Activated CD4-positive, alpha-beta T cell treated with anti-CD3 and anti-CD28 coated beads, Interleukin-2, amount 50 U/mL, for 1 hour (primary cell): ENCODE data around the gene SLC4A3.

Source experiments
- DNase-seq: peaks from one replicate; pipeline ENCODE4 v3.0.0-alpha.2; 2020

SLC4A3 gene, protein sequence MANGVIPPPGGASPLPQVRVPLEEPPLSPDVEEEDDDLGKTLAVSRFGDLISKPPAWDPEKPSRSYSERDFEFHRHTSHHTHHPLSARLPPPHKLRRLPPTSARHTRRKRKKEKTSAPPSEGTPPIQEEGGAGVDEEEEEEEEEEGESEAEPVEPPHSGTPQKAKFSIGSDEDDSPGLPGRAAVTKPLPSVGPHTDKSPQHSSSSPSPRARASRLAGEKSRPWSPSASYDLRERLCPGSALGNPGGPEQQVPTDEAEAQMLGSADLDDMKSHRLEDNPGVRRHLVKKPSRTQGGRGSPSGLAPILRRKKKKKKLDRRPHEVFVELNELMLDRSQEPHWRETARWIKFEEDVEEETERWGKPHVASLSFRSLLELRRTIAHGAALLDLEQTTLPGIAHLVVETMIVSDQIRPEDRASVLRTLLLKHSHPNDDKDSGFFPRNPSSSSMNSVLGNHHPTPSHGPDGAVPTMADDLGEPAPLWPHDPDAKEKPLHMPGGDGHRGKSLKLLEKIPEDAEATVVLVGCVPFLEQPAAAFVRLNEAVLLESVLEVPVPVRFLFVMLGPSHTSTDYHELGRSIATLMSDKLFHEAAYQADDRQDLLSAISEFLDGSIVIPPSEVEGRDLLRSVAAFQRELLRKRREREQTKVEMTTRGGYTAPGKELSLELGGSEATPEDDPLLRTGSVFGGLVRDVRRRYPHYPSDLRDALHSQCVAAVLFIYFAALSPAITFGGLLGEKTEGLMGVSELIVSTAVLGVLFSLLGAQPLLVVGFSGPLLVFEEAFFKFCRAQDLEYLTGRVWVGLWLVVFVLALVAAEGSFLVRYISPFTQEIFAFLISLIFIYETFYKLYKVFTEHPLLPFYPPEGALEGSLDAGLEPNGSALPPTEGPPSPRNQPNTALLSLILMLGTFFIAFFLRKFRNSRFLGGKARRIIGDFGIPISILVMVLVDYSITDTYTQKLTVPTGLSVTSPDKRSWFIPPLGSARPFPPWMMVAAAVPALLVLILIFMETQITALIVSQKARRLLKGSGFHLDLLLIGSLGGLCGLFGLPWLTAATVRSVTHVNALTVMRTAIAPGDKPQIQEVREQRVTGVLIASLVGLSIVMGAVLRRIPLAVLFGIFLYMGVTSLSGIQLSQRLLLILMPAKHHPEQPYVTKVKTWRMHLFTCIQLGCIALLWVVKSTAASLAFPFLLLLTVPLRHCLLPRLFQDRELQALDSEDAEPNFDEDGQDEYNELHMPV

DNA sequence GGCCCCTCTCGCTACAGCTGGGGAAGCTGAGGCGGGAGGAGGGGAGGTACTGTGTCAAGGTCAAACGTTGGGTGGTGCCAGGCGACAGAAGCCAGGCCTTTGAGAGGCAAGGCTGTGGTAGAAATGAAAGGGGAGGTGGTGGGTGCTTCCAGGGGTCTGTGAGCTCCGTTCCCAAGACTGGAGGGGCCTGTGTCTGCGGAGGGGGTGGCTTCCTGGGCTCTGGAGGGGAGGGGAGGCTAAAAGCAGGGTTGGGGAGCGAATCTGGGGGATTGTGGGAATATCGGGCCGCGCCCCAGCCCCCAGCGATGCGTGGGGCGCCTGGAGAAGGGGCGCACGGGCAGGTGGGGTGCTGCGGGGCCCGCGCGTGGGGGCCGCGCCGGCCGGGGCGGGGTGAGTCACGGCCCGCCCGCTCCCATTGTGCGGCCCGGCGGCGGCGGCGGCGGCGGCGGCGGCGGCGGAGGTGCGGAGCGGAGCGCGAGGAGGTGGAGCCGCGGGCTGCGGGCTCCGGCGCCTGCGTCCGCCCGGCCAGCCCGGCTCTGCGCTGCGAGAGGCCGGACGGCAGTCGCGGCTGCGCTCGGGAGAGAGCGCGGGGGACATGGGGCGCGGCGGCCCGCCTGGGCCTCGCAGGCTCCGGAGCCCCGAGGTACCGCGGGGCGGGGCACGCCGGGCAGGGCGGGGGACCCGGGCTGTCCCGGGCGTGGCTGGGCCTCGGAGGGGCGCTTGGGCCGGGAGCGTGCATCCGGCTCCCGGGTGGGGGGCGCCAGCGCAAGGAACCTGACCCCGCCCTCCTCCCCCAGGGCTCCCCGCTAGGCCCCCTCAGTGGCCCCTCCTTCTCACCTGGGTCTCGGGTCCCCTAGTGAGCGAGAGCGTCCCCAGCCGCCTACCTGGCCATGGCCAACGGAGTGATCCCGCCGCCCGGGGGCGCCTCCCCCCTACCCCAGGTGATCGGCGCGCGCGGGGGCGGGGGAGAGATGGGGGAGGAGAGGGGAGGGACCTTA is at the start of gene SLC4A3:
TSS of gene SLC4A3 (plus strand) at position 528 of the 998 bp plus-strand sequence. CDS start at position 891, 363 bp downstream.
- DNase-seq, result no peak

DNA sequence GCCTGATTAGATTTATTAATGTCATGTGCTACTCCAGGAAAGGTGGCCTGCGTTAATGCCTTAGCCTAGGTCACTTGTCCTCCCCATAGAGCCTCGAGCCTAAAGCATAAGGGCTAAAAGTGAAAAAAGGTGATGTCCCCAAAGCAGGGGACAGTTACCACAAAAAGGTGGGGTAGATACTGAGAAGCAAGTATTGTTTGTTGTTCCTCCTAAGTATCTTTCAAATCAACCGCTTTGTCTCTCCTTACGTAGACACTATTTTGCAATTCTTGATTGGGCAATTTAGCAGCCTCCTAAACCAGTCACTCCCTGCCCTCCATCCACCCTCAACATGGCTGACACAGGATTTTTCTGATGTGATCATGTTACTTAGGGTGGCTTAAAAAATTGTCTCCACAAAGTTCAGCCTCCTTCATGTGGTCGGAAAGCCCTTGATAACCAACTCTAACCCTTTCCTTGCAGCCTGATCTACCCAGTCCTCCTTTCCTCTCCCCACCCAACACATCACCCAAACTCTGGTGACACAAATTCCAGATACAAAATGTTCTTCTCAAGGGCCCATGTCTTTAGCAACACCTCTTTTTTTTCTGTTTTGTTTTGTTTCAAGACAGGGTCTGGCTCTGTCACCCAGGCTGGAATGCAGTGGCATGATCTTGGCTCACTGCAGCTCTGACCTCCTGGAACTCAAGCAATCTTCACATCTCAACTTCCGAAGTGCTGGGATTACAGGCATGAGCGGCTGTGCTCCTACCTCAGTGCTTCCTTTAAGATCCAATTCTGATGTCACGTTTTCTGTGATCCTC is 48.4 kb upstream of the SLC4A3 start:
- no peak for DNase-seq

DNA sequence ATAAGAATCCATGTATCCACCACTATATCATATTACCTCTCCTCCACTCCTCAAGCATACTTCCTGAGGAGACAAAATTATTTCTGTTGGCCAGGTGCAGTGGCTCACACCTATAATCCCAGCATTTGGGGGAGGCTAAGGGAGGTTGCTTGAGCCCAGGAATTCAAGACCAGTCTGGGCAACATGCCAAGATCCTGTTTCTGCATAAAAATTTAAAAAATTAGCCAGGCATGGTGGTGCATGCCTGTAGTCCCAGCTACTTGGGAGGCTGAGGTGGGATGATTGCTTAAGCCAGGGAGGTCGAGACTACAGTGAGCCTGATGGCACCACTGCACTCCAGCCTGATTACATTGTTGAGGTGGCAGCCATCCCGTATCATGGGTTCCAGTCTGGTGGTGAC is 46.1 kb upstream of the SLC4A3 start:
- no peak for DNase-seq

DNA sequence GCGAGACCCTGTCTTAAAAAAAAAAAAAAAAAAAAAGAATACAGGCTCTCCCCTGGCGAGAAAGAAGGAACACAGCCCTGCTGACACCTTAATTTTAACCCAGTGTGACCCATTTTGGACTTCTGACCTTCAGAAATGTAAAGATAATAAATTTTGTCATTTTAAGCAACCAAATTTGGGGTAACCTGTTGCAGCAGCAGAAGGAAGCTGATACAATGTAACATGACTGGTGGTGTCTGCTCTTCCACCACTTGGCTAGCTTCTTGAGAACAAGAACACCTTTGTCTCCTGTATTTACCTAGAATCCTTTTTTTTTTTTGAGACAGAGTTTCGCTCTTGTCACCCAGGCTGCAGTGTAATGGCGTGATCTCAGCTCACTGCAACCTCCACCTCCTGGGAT is 36.3 kb upstream of the SLC4A3 start:
- DNase-seq, result no peak

DNA sequence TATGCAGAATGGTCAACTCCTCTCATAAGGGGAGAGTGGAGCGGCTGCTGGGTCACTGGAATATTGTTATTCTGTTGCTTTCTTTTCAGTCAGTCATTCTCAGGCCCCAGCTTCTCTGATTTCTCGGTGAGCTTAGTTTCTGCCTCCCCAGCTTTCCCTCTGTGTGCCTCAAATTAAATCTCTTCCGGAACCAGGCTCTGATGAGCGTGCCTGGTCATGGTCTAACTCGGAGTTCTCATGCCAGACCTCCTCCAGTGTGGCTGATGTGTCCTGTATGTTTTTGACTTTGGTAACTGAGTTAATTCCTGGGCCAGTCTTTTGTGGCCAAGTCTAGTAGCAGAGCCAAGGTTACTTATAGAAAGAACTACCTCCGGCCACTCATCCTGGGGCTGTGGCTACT is 34.7 kb upstream of the SLC4A3 start:
- DNase-seq, result no peak

DNA sequence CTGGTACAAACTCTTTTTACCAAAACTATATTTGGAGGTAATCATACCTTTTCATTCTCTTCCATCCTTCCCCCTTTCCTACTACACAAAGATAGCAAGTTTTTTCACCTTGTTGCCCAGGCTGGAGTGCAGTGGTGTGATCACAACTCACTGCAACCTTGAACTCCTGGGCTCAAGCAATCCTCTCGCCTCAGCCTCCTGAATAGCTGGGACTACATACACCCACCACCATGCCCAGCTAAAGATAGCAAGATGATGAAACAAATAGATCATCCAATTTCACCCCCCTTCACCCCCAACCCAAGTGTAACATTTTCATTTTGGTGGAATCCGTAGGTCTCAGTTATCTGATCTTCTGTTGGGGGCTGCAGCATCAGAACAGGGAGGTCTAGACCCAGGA is 34.3 kb upstream of the SLC4A3 start:
- no peak for DNase-seq

DNA sequence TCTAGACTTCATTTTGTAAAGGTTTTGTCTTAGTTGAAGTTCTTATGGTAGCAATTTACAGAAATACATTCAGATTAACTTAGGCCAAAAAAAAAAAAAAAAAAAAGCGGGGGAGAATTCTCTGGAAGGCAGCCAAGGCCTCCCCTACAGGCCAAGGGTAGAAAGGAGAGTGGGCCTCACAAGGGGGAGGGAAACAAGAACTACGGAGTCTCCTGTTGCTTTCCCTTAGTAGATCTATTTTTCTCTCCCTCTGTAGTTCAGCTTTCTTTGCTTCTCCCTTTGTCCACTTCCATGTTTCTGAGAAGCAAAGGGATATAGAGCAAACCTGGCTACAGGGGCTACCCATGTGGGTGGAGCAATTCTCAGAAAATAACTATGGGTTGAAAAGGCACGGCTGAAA is 32.2 kb upstream of the SLC4A3 start:
- DNase-seq, result no peak

DNA sequence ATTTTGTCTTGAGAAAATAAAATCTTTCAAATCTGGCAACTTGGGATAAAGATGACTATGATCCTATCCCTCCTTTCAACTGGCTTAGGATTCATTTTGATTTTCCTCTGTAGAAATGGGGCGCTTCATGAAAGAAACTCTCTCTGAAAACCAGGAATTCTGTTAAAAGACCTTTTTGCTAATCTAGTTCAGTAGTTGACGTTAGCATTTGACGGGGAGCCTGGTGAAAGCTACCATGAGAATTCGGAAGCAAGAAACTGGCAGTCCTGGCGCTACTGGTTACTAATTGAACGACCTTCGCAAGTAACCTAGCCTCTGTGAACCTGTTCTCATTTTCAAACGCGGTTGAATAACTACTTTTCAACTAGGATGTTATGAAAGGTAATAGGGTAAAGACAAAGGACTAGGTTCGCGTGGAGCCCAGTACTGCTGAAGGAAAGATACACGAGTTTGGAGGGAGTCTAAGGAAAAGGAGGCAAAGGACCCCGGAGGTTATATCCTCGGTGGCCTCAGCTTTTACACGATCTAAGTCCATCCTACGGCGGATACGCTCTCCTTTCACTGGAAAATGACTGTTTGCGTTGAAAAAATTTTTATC is 30.4 kb upstream of the SLC4A3 start:
- no peak for DNase-seq

DNA sequence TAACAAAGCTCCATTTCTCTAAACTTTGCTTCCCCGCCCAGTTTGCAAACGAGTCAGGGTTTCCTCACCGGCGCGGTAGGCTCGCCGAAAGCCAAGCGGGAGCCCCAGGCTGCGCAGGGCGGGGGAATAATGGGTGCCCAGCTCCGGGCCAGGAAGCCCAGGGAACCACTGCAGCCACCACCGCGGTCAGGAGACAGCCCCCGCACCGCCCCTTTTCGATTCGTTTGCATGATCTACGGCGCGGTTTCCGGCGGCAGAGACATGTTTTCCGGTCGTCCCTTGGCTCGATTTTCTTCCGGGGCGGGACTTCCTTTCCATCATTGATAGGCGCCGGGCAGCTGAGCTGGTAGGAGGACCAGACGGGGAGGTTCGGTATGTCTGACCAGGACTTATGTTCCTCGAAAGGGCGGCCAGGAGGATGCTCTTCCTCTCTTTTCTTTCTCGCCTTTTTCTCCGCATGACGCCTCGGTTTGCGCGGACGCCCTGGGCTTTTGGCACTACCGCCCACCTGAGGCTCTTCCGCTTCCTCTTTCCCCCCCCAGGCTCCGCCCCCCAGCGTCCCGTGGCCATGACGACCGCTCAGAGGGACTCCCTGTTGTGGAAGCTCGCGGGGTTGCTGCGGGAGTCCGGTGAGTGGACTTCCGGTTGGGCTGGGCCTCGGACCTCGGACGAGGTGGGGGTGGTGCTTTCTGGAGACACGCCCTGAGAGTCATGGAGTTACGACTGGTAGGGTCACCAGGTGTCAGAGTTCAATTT is 29.7 kb upstream of the SLC4A3 start, which contains the start of gene STK11IP:
TSS of gene STK11IP (plus strand) at position 306 of the 756 bp plus-strand sequence. CDS start at position 569, 263 bp downstream.
- DNase-seq, result peak; percentile 85

DNA sequence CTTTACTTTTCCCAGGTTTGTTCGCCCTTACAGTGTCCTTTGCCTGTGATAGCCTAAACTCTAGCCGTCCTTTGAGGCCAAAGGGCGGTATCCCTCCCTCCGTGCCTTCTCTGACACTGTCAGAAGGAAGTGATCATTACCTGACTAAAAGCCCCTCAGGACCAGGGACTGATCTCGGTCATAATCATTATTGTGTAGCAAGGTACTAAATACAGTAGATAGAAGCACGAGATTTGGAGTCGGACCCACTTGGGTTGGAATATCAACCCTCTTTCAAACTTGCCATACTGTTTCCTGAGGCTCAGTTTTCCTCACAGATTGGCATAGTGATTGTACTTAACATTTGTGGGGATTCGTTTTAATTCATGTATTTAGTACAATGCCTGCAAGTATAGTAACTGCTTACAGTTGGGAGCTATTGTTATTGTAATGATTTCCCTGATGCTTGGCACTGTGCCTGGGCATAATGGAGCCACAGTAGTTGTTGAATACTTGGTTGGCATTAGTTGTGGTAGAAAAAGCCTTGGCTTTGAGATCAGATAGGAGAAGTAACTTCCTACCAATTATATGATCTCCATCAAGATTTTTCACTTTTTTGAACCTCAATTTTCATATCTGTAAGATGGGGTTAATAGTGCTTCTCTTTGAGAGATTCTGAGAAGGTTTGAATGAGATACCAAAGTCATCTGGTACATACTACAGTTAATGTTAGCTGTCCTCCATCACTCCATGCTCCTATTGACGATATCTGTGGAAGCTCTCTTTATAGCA is 28.9 kb upstream of the SLC4A3 start:
- DNase-seq, result no peak

DNA sequence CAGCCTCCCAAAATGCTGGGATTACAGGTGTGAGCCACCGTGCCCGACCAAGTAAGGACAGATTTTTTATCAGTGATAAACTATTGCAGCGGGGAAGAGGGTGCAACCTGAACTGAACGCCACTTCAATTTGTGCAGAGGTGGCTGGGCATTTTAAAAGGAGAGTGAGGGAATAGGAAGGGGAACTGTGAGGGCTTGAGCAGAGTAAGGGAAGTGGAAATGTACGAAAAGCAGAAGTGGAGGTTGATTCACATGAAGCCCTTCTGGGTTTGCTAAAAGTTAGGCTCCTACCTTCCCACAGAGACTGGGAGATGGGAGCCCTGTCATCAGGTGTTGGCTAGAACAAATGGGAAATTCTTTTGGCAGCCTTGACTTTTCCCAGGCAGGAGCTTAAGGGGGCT is 23.7 kb upstream of the SLC4A3 start:
- no peak for DNase-seq

DNA sequence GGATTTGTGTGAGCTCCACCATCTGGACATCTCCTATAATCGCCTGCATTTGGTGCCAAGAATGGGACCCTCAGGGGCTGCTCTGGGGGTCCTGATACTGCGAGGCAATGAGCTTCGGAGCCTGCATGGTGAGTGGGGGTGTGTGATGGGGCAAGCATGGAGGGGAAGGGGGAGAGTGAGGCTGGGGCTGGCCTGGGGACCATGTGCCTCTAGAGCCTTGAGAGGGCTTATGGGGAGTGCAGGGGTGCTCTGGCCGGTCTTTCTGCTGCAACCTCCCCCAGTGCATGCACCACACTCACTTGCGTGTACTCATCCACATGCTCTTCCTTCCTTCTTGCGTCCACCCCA is 21.8 kb upstream of the SLC4A3 start:
- DNase-seq, result no peak

DNA sequence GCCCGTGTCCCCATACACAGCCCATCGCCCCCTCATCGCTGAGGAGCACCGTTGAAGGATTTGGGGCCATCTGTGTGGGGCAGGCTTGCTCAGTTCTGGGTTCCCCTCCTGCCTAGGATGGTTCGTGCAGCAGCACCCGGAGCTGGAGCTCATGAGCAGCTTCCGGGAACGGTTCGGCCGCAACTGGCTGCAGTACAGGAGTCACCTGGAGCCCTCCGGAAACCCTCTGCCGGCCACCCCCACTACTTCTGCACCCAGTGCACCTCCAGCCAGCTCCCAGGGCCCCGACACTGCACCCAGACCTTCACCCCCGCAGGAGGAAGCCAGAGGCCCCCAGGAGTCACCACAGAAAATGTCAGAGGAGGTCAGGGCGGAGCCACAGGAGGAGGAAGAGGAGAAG is 19.5 kb upstream of the SLC4A3 start:
- no peak for DNase-seq

DNA sequence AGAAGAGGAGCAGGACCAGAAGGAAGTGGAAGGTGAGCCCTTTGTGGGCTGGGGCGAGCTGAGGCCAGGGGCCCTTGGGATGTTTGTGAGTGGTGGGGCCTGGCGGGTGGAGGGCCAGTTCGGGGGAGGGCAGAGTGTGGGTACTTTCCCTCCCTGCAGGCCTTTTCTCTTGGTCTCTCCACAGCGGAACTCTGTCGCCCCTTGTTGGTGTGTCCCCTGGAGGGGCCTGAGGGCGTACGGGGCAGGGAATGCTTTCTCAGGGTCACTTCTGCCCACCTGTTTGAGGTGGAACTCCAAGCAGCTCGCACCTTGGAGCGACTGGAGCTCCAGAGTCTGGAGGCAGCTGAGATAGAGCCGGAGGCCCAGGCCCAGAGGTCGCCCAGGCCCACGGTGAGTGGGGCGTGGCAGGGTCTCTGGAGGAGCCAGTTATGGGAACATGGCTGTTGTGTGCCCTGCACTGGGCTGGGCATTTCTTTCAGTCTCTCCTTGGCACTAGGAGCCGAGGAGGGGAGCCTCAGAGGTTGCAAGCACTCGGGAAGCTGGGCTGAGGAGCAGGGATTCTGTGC is 18.9 kb upstream of the SLC4A3 start:
- DNase-seq, result no peak

DNA sequence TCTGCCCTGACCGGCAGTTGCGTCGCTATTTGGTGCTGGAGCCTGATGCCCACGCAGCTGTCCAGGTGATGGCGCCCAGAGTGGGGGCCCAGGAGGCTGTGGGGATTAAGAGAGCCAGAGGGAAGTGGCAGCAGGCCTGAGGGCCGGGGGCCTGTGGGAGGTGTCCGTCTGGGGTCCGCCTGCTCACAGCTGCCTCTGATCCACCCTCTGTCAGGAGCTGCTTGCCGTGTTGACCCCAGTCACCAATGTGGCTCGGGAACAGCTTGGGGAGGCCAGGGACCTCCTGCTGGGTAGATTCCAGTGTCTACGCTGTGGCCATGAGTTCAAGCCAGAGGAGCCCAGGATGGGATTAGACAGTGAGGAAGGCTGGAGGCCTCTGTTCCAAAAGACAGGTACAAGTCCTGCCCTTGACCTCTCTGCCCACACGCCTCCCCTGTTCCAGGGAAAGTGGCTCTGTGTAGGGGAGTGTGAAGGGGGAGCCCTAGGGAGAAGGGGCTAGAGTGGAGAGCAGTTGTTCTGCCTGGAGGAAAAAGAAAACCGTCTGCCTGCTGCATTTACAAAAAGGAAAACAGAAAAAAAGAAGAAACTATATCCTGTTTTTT is 18.2 kb upstream of the SLC4A3 start:
- no peak for DNase-seq

DNA sequence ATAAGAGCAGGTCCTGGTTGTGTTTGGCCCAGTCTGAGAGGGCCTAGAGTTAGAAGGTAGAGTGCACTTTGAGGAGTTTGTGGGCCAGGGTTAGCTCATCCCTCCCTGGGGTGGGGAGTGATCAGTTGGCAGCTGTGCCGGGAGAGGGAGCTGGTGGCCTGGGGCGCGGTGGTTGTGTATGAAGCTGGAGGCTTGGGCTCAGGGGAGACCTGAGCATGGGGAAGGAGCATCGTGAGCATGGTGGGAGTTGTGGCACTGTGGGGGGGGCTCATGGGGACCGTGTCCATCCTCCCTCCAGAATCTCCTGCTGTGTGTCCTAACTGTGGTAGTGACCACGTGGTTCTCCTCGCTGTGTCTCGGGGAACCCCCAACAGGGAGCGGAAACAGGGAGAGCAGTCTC is 16.1 kb upstream of the SLC4A3 start:
- DNase-seq, result no peak

DNA sequence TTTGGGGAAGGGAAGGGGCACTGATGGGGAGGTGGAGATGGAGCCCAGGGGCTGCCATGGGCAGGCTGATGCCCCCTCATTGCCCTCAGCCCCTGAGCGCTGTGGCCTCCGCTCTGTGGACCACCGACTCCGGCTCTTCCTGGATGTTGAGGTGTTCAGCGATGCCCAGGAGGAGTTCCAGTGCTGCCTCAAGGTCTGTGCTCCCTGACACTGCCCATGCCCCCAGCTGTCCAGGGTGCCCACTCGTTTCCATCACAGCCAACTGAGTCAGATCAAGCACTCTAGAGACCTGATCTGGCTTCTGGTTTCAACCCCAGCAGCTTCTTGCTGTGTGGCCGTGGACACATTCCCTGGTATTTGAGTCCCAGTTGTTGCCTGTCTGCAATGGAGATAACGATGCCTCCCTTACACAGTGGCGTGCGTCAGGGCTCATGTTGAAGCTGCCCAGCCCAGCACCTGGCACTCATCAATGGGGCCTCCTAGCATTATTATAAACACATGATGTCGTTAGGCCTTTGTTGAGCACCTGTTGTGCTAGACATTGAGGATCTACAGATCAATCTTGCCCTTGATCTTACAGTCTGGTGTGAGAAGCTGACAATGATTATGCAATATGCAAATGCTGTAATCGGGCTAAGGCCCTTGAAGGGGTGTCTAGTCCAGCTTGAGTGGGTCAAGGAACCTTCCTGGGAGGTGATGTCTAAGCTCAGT is 15.4 kb upstream of the SLC4A3 start:
- no peak for DNase-seq
